ENCODE measurements around the gene TMBIM6. TPM values are rescaled to one million over a fixed set of nuclear protein-coding genes. Genes with fewer than 3 reads are reported as not detected.

Gene TMBIM6
- total and polyA plus RNA-seq, 9 of the 15 experiments (the other 6 are each of a cell fraction or from before 2014, with no cell fraction given), result 147 to 1,288 (median 352) TPM

DNA sequence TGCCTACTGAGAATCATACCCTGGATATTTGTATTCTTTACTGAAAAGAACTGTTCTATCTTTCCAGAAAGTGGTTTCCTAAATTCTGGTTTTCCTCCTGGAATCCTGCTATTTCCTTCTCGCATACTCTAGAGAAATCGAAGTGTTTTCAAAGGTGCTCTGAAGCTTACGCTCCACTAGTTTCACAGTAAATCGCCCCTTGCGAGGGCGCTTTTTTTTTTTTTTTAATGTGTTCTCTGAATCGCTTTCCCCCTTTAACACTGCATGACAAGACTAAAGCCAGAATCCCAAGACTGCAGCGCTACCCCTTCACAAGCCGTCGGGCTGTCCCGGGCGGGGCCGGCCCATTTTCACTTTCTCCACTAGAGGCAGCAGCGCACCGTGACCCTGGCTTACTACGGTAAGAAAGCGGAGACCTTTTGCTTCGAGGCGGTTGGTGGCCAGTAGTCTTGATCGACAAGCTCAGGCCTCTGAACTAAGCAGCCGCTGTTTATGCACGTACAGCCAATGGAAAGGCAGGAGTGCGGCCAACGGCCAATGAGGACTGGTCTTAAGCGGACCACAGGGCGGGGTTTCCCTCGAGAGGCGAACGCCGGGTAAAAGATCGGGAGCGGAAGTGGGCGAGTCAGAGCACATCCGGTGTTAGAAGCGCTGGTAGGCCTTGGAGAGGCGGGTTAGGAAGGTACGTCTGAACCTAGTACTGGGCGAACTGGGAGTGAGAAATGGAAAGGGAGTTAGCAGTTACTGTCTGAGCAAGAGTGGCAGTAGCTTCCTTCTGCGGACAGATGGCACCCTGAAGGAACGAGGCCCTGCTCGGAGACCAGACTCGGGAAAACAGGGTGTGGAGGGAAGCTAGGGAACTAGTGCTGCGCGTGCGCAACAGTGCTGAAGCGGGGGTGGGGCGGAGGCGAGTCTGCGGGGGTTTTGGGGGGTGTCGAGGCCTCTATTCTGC is at the start of gene TMBIM6 (continued):
- TF ChIP-seq, protein P1, sequence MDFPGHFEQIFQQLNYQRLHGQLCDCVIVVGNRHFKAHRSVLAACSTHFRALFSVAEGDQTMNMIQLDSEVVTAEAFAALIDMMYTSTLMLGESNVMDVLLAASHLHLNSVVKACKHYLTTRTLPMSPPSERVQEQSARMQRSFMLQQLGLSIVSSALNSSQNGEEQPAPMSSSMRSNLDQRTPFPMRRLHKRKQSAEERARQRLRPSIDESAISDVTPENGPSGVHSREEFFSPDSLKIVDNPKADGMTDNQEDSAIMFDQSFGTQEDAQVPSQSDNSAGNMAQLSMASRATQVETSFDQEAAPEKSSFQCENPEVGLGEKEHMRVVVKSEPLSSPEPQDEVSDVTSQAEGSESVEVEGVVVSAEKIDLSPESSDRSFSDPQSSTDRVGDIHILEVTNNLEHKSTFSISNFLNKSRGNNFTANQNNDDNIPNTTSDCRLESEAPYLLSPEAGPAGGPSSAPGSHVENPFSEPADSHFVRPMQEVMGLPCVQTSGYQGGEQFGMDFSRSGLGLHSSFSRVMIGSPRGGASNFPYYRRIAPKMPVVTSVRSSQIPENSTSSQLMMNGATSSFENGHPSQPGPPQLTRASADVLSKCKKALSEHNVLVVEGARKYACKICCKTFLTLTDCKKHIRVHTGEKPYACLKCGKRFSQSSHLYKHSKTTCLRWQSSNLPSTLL (IDR thresholded peaks at IDR 0.05), result peak; percentile 72; the same call in 1 of the 2 replicates
- peak; percentile 84; the same call in 1 of the 2 replicates for TF ChIP-seq FOXP1 (CRISPR knock-in tag; IDR thresholded peaks at IDR 0.05)
- TF ChIP-seq SRSF7 (optimal IDR thresholded peaks at IDR 0.05; ENCODE audit: low read depth, low read length), result no peak
- 0 out of 2 replicates have a peak, but pooled peaks have one; percentile 44 for TF ChIP-seq ZSCAN32 (CRISPR knock-in tag; IDR thresholded peaks at IDR 0.05)
- TF ChIP-seq ZNF76 (CRISPR knock-in tag; IDR thresholded peaks at IDR 0.05; ENCODE audit: borderline replicate concordance), result no peak
- TF ChIP-seq, protein P2, sequence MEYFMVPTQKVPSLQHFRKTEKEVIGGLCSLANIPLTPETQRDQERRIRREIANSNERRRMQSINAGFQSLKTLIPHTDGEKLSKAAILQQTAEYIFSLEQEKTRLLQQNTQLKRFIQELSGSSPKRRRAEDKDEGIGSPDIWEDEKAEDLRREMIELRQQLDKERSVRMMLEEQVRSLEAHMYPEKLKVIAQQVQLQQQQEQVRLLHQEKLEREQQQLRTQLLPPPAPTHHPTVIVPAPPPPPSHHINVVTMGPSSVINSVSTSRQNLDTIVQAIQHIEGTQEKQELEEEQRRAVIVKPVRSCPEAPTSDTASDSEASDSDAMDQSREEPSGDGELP (CRISPR knock-in tag; IDR thresholded peaks at IDR 0.05; ENCODE audit: borderline replicate concordance), result peak; percentile 79
- no peak for TF ChIP-seq XRCC4 (IDR thresholded peaks at IDR 0.05; ENCODE audit: extremely low read depth, insufficient read depth, insufficient read length)
- TF ChIP-seq, protein P3, sequence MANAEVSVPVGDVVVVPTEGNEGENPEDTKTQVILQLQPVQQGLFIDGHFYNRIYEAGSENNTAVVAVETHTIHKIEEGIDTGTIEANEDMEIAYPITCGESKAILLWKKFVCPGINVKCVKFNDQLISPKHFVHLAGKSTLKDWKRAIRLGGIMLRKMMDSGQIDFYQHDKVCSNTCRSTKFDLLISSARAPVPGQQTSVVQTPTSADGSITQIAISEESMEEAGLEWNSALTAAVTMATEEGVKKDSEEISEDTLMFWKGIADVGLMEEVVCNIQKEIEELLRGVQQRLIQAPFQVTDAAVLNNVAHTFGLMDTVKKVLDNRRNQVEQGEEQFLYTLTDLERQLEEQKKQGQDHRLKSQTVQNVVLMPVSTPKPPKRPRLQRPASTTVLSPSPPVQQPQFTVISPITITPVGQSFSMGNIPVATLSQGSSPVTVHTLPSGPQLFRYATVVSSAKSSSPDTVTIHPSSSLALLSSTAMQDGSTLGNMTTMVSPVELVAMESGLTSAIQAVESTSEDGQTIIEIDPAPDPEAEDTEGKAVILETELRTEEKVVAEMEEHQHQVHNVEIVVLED (CRISPR knock-in tag; IDR thresholded peaks at IDR 0.05), result peak; percentile 72
- no peak for TF ChIP-seq ZNF764 (CRISPR knock-in tag; IDR thresholded peaks at IDR 0.05; ENCODE audit: low read depth)
- no peak for TF ChIP-seq PCBP1 (IDR thresholded peaks at IDR 0.05; ENCODE audit: low read depth, low read length, poor library complexity, severe bottlenecking)
- no peak for TF ChIP-seq ZNF121 (CRISPR knock-in tag; conservative IDR thresholded peaks at IDR 0.05)
- 0 out of 2 replicates have a peak, but pooled peaks have one; percentile 77 for TF ChIP-seq THRAP3 (IDR thresholded peaks at IDR 0.05; ENCODE audit: borderline replicate concordance)
- TF ChIP-seq, protein P4, sequence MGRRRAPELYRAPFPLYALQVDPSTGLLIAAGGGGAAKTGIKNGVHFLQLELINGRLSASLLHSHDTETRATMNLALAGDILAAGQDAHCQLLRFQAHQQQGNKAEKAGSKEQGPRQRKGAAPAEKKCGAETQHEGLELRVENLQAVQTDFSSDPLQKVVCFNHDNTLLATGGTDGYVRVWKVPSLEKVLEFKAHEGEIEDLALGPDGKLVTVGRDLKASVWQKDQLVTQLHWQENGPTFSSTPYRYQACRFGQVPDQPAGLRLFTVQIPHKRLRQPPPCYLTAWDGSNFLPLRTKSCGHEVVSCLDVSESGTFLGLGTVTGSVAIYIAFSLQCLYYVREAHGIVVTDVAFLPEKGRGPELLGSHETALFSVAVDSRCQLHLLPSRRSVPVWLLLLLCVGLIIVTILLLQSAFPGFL (CRISPR knock-in tag; IDR thresholded peaks at IDR 0.05), result no peak
- no peak for TF ChIP-seq MEF2A (IDR thresholded peaks at IDR 0.05; ENCODE audit: control insufficient read depth, low read depth, low read length)

Measured in K562 (cell line).